Measurements from ENCODE around the gene ALKBH2.
"Not testable (repeated sequence)": the region's sequence is repeated elsewhere in the genome, so short reads cannot be mapped to it uniquely, and the experiment has no call there.

ALKBH2 gene

DNA sequence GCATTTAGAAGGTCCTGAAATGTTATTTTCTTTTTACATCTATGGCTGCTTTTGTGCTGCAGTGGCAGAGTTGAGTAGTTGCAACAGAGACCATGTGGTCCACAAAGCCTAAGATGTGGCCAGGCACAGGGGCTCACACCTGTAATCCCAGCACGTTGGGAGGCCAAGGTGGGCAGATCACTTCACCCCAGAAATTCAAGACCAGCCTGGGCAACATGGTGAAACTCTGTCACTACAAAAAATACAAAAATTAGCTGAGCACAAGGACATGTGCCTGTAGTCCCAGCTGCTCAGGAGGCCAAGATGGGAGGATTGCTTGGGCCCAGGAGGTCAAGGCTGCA lies 27.4 kb downstream of the ALKBH2 start:
- DNase-seq (ENCODE audit: low read depth) = no peak

GRCh38 chr12:109065154-109065852 lies 28.0 kb downstream of the ALKBH2 start:
- DNase-seq (ENCODE audit: low read depth) = no peak

GRCh38 chr12:109064143-109064542 lies 29.1 kb downstream of the ALKBH2 start:
- no peak for DNase-seq (ENCODE audit: low read depth)

GRCh38 chr12:109058773-109059172 lies 34.5 kb downstream of the ALKBH2 start:
- DNase-seq (ENCODE audit: low read depth) = no peak

GRCh38 chr12:109057376-109057775 lies 35.9 kb downstream of the ALKBH2 start:
- no peak for DNase-seq (ENCODE audit: low read depth)

DNA sequence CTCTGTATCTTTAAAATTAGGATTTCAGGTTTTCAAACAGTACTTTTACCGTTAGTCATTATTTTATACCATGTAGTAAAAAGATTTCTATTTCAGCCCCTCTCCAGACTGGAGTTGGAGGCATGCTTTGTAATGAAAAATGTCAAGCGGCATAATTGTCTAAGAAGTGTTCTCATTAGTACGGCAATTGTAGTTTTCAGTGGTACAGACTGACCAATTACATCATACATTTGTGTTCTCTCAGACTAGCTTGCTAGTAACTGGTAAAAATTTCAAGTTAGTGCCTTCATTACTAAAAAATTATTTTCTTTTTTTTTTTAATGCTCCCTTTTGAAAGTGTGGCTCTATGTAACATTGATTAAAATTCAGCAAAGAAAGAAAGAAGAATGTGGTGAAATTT lies 36.4 kb downstream of the ALKBH2 start:
- no peak for DNase-seq (ENCODE audit: low read depth)

- DNase-seq (ENCODE audit: low read depth) = no peak
These were observed 38.8 kb downstream of the ALKBH2 start for GRCh38 chr12:109054520-109054919.

- DNase-seq (ENCODE audit: low read depth) = not testable (repeated sequence)
These were observed 39.2 kb downstream of the ALKBH2 start for GRCh38 chr12:109054124-109054513.

GRCh38 chr12:109053382-109054123 lies 39.7 kb downstream of the ALKBH2 start:
- DNase-seq (ENCODE audit: low read depth) = peak; percentile 20

DNA sequence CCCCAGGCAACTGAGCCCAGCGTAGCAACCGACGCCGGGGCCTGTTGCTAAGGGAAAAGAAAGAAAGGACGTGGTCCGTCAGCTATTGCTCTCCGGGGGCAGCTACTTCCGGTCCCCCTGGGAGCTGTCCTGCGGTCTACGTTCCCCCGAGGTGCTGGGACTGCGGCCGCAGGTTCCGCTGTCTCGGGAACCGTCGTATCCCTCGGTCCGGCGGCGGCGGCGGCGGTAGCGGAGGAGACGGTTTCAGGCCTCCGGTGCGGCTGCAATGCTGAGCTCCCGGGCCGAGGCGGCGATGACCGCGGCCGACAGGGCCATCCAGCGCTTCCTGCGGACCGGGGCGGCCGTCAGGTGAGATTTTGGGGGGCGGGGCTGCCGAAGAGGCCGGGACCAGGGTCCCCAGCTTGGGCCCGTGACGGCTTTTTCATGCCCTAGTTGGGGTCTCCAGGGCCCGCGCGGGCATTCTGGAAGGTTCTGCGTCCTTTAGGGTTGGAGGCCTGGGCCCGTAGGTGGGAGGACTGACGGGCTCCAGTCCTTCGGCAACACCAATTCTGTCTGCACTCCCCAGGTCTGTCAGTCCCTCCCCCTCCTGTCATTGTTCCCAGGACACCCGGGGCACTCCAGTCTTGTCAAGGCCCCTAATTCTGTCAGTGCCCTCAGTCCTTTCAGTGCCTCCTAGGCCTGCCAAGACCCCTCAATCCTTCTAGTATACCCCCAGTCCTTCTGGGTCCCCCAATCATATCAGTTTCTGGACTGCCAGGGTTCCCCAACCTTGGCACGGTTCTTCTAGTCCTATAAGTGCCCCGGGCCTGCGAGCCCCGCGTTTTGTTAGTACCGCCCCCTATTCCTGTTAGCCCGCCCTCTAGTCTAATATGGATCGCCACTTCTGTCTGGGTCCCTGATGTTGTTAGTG lies 40.6 kb downstream of the ALKBH2 start, which contains the start of gene USP30:
USP30 (plus strand) TSS at position 163 of the 910 bp plus-strand sequence; CDS start at position 266, 103 bp downstream.
- DNase-seq (ENCODE audit: low read depth) = peak; percentile 77

GRCh38 chr12:109052097-109052413 lies 41.2 kb downstream of the ALKBH2 start:
- DNase-seq (ENCODE audit: low read depth) = no peak

DNA sequence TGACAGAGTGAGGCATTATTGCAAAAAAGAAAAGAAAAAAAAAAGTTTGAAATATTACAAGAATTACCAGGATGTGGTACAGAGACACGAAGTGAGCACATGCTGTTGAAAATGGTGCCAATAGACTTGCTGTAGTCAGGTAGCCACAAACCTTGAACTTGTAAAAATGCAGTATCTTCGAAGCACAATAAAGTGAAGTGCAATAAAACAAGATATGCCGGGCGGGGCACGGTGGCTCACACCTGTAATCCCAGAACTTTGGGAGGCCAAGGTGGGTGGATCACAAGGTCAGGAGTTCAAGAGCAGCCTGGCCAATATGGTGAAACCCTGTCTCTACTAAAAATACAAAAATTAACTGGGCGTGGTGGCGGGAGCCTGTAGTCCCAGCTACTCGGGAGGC lies 43.5 kb downstream of the ALKBH2 start:
- DNase-seq (ENCODE audit: low read depth) = not testable (repeated sequence)

GRCh38 chr12:109048706-109049105 lies 44.6 kb downstream of the ALKBH2 start:
- DNase-seq (ENCODE audit: low read depth) = not testable (repeated sequence)

DNA sequence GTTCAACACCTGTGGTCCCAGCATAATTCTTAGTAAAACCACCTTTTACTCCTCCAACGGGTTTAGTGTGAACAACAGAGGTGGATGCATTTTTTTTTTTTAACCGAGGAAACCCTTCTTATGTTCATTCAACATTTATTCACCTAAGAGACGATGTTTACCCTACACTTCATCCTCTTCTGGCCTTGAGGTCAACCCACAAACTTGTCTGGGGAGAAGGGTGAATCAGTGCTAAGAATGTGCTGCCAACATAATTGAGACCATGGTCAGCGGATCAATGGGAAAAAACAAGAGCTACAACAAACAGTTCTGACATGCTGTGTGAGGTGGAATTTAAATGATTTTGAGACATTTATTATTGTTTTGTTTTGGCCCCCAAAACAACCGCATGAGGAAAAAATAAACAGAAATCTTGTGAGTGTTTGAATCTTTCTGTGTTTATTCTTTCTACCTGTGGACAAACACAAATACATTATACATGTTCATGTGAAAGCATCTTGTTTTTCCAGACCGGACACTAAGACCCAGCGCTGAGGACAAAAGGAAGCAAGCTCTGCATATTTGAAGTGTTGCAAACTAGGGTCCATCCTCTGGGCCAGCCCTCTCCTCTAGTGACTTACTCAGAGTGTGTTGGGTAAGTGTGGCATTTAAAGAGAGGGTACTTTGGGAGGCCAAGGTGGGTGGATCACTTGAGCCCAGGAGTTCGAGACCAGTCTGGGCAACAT lies 46.0 kb downstream of the ALKBH2 start:
- DNase-seq (ENCODE audit: low read depth) = no peak

DNA sequence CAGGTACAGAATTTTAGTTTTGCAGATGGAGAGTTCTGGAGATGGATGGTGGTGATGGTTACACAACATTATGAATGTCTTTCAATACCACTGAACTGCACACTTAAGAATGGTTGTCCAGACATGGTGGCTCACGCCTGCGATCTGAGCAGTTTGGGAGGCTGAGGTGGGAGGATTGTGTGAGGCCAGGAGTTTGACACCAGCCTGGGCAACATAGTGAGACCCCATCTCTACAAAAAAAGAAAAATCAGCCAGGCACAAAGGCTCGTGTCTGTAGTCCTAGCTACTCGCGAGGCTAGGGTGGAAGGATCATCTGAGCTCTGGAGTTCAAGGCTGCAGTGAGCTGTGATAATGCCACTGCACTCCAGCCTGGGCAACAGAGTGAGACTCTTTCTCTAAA lies 49.0 kb downstream of the ALKBH2 start:
- no peak for DNase-seq (ENCODE audit: low read depth)

Measured in activated T-cell treated with anti-CD3 and anti-CD28 coated beads for 24 hours (primary cell).